ENCODE results near the gene FERMT3. TPM values are rescaled to one million over a fixed set of nuclear protein-coding genes. Genes with fewer than 3 reads are reported as not detected.

The FERMT3 gene
- total and polyA plus RNA-seq, 2 of the 13 experiments (the other 11 are each of a cell fraction or from before 2014, with no cell fraction given): 0.29 TPM; not detected in 1

- TF ChIP-seq ZBTB40 (IDR thresholded peaks at IDR 0.05): no peak
- TF ChIP-seq ZBTB40 (CRISPR knock-in tag; IDR thresholded peaks at IDR 0.05): no peak
- TF ChIP-seq HNRNPL (IDR thresholded peaks at IDR 0.05; ENCODE audit: low read depth, low read length): no peak
- peak; percentile 54; the same call in 1 of the 2 replicates for TF ChIP-seq KDM5B (CRISPR knock-in tag; IDR thresholded peaks at IDR 0.05; ENCODE audit: borderline replicate concordance)
- TF ChIP-seq ZNF512 (CRISPR knock-in tag; IDR thresholded peaks at IDR 0.05): no peak
- no peak for TF ChIP-seq ZNF205 (CRISPR knock-in tag; IDR thresholded peaks at IDR 0.05)
- no peak for TF ChIP-seq HDAC2 (CRISPR knock-in tag; IDR thresholded peaks at IDR 0.05)
- no peak for TF ChIP-seq CCAR2 (optimal IDR thresholded peaks at IDR 0.05; ENCODE audit: low read depth, low read length)
- TF ChIP-seq ZNF619 (CRISPR knock-in tag; IDR thresholded peaks at IDR 0.05): no peak
- TF ChIP-seq ZSCAN31 (CRISPR knock-in tag; IDR thresholded peaks at IDR 0.05; ENCODE audit: low read depth): no peak
- TF ChIP-seq KMT2B (CRISPR knock-in tag; IDR thresholded peaks at IDR 0.05): no peak
- TF ChIP-seq RBFOX2 (IDR thresholded peaks at IDR 0.05; ENCODE audit: low read depth, low read length): 0 out of 2 replicates have a peak, but pooled peaks have one; percentile 9
- no peak for TF ChIP-seq POGZ (CRISPR knock-in tag; IDR thresholded peaks at IDR 0.05)
- no peak for TF ChIP-seq ZBTB8A (CRISPR knock-in tag; IDR thresholded peaks at IDR 0.05; ENCODE audit: borderline replicate concordance, low read depth)
These were observed 45.2 kb downstream of the FERMT3 start (continued) for GRCh38 chr11:64251753-64252002.
